ENCODE data around the gene IL22RA2.

Gene IL22RA2

DNA sequence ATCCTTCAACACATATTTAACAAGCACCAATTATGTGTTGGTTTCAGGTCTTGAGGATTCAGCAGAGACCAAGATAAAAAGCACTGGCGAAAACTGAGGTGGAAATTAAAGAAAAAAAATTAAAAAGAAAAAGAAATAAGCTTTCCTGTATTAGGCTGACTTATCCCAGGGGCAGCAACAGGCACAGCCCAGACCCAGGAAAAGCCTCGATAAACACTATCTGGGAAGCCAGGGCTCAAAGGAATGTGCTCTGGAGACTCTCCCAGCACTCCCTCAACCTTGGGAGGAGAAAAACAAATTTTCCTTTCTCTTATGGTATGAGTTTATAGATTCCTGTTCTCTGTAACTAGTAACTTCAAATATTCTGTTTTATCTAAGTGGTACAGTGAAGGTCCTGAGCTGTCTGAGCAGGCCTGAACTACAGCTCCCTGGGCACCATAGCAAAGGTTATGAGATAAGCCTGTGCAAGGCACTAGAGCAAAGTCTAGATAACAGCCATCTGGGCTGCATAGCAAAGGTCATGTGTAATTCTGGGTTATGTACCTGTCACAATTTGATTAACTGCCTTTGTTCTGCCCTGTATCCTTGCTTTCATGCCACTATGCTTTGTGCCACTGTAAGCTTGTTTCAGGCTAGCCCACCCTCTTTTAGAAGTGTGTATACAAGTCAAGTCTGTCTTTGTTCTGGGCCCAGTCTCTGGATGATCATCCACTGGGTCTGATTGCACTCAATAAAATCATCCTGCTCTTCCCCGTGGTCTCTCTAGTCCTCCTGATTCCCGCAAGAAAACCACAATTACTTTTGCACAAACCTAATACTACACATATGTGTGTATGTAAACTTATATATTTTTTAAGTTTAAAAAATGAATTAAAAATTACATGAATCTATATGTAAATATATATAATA is 54.0 kb downstream of the IL22RA2 start:
- Histone ChIP-seq H3K27ac (ENCODE audit: low read depth, low read length) (no peak overlapping the region), H4K91ac (ENCODE audit: low read depth, low read length) (no peak overlapping the region), H2BK120ac (ENCODE audit: insufficient read depth, low read length, poor library complexity) (no peak overlapping the region), H4K12ac (ENCODE audit: low read depth, low read length) (no peak overlapping the region), H2BK5ac (ENCODE audit: low read depth, low read length, poor library complexity) (no peak overlapping the region), H3K79me2 (ENCODE audit: control insufficient read depth, insufficient read depth, low read length, poor library complexity) (no peaks in the 10 kb centered on the region), H2BK12ac (ENCODE audit: low read length) (no peak overlapping the region), H3K4me3 (ENCODE audit: low read depth, low read length) (no peak overlapping the region), H2AFZ (ENCODE audit: insufficient read depth, low read length, poor library complexity) (no peak overlapping the region), H3K36me3 (ENCODE audit: control insufficient read depth in 1 of 2, insufficient read depth in 2 of 2, low read length in 2 of 2) (no peaks in the 10 kb centered on the region), H3K27me3 (ENCODE audit: insufficient read depth, low read length) (no peaks in the 10 kb centered on the region), H3K23ac (ENCODE audit: low read length) (no peak overlapping the region), H4K8ac (ENCODE audit: low read depth, low read length) (no peak overlapping the region), H3K4ac (ENCODE audit: low read depth, low read length) (no peak overlapping the region), H3K4me1 (ENCODE audit: control insufficient read depth in 1 of 2, insufficient read depth in 2 of 2, low read length in 2 of 2) (no peaks in the 10 kb centered on the region), H2AK5ac (ENCODE audit: low read length) (no peak overlapping the region), H3K79me1 (ENCODE audit: low read length) (no peaks in the 10 kb centered on the region), H3K18ac (ENCODE audit: low read length) (no peak overlapping the region), H3K9ac (ENCODE audit: low read length) (peak overlapping the region; percentile 52), H3K9me3 (ENCODE audit: insufficient read depth, low read depth, low read length) (peaks cover 8% of the 10 kb centered on the region), H3K14ac (ENCODE audit: low read length) (no peak overlapping the region), H3K4me2 (ENCODE audit: low read length) (no peak overlapping the region)
- no CpG with 5 or more reads among the region's 4 CpGs for WGBS (ENCODE audit: extremely low coverage, insufficient coverage, insufficient read length)
- peak; percentile 43 to 75 for DNase-seq

DNA sequence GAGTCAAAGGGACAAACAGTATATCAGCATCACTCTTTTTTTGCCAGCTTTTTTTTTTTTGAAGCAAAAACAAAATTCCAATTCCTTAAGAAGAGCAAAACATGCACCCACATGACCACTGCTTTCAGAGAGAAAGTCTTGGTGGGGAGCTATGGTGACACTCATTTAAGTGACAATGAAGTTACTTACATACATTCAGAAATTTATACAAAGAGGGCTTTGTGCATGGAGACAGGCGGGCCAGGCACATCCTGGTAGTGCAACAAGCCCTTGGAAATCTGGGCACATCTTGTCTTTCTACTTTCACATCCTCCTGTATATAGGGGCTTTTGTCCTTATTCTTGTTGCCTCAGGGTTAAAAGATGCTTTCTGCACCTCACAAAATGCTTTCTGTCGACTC is 55.9 kb downstream of the IL22RA2 start:
- Histone ChIP-seq H3K27me3 (ENCODE audit: insufficient read depth, low read length) (no peaks in the 10 kb centered on the region), H3K14ac (ENCODE audit: low read length) (no peak overlapping the region), H3K4me3 (ENCODE audit: low read depth, low read length) (no peak overlapping the region), H3K27ac (ENCODE audit: low read depth, low read length) (no peak overlapping the region), H3K23ac (ENCODE audit: low read length) (no peak overlapping the region), H3K4me1 (ENCODE audit: control insufficient read depth in 1 of 2, insufficient read depth in 2 of 2, low read length in 2 of 2) (no peaks in the 10 kb centered on the region), H3K36me3 (ENCODE audit: control insufficient read depth in 1 of 2, insufficient read depth in 2 of 2, low read length in 2 of 2) (no peaks in the 10 kb centered on the region), H3K9me3 (ENCODE audit: insufficient read depth, low read depth, low read length) (peaks cover 8% of the 10 kb centered on the region), H2AK5ac (ENCODE audit: low read length) (no peak overlapping the region), H3K4me2 (ENCODE audit: low read length) (no peak overlapping the region), H3K79me1 (ENCODE audit: low read length) (no peaks in the 10 kb centered on the region), H2AFZ (ENCODE audit: insufficient read depth, low read length, poor library complexity) (no peak overlapping the region), H3K4ac (ENCODE audit: low read depth, low read length) (no peak overlapping the region), H3K9ac (ENCODE audit: low read length) (no peak overlapping the region), H4K12ac (ENCODE audit: low read depth, low read length) (no peak overlapping the region), H2BK5ac (ENCODE audit: low read depth, low read length, poor library complexity) (no peak overlapping the region), H4K8ac (ENCODE audit: low read depth, low read length) (no peak overlapping the region), H2BK120ac (ENCODE audit: insufficient read depth, low read length, poor library complexity) (no peak overlapping the region), H3K79me2 (ENCODE audit: control insufficient read depth, insufficient read depth, low read length, poor library complexity) (no peaks in the 10 kb centered on the region), H4K91ac (ENCODE audit: low read depth, low read length) (no peak overlapping the region), H3K18ac (ENCODE audit: low read length) (no peak overlapping the region), H2BK12ac (ENCODE audit: low read length) (no peak overlapping the region)
- no CpG with 5 or more reads among the region's 2 CpGs for WGBS (ENCODE audit: extremely low coverage, insufficient coverage, insufficient read length)
- DNase-seq: no peak

DNA sequence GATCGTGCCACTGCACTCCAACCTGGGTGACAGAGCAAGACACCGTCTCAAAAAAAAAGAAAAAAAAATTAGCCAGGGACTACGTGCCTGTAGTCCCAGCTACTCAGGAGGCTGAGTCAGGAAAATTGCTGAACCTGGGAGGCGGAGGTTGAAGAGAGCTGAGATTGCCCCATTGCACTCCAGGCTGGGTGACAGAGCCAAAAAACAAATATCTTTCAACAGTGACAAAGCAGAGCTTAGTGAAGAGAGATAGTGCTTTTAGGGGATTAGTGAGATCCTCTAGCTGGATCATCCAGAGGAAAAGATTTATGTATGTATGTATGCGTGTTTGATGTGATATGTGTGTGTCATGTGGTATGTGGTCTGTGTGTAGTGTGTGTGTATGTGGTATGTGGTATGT is 56.6 kb downstream of the IL22RA2 start:
- H2AFZ ChIP-seq (ENCODE audit: insufficient read depth, low read length, poor library complexity): no peak overlapping the region
- no peak overlapping the region for H4K8ac ChIP-seq (ENCODE audit: low read depth, low read length)
- no peak overlapping the region for H2AK5ac ChIP-seq (ENCODE audit: low read length)
- no peaks in the 10 kb centered on the region for H3K27me3 ChIP-seq (ENCODE audit: insufficient read depth, low read length)
- H2BK120ac ChIP-seq (ENCODE audit: insufficient read depth, low read length, poor library complexity): no peak overlapping the region
- peaks cover 8% of the 10 kb centered on the region for H3K9me3 ChIP-seq (ENCODE audit: insufficient read depth, low read depth, low read length)
- no peak overlapping the region for H3K27ac ChIP-seq (ENCODE audit: low read depth, low read length)
- no peaks in the 10 kb centered on the region for H3K36me3 ChIP-seq (ENCODE audit: control insufficient read depth in 1 of 2, insufficient read depth in 2 of 2, low read length in 2 of 2)
- no peak overlapping the region for H4K91ac ChIP-seq (ENCODE audit: low read depth, low read length)
- no peak overlapping the region for H3K23ac ChIP-seq (ENCODE audit: low read length)
- H3K9ac ChIP-seq (ENCODE audit: low read length): no peak overlapping the region
- H3K14ac ChIP-seq (ENCODE audit: low read length): no peak overlapping the region
- no peak overlapping the region for H3K4me2 ChIP-seq (ENCODE audit: low read length)
- H3K4ac ChIP-seq (ENCODE audit: low read depth, low read length): no peak overlapping the region
- no peak overlapping the region for H4K12ac ChIP-seq (ENCODE audit: low read depth, low read length)
- no peaks in the 10 kb centered on the region for H3K4me1 ChIP-seq (ENCODE audit: control insufficient read depth in 1 of 2, insufficient read depth in 2 of 2, low read length in 2 of 2)
- H2BK5ac ChIP-seq (ENCODE audit: low read depth, low read length, poor library complexity): no peak overlapping the region
- 100% methylated on average over 1 of the region's 5 CpGs for WGBS (ENCODE audit: extremely low coverage, insufficient coverage, insufficient read length)
- no peak overlapping the region for H3K4me3 ChIP-seq (ENCODE audit: low read depth, low read length)
- no peaks in the 10 kb centered on the region for H3K79me1 ChIP-seq (ENCODE audit: low read length)
- no peaks in the 10 kb centered on the region for H3K79me2 ChIP-seq (ENCODE audit: control insufficient read depth, insufficient read depth, low read length, poor library complexity)
- no peak overlapping the region for H3K18ac ChIP-seq (ENCODE audit: low read length)
- peak; percentile 47 to 52 for DNase-seq
- H2BK12ac ChIP-seq (ENCODE audit: low read length): no peak overlapping the region

DNA sequence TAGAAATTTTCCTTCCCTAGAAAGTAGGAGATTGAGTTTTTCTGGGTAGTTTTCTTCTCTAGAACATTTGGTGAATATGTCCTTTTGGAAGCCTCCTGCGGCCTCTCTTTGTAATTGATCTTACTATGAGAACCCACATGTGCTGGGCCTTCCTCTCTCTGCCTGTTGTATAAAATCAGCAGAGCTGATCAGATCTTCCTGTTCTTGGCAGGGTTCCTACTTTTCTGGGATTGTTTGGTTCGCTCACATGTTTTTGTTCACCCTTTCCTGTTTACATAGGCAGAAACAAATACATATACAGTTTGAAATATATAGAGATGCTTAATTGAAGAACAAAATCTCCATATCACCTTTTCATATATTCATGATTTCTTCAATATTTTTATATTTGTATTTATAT is 57.8 kb downstream of the IL22RA2 start:
- Histone ChIP-seq H3K79me1 (ENCODE audit: low read length) (no peaks in the 10 kb centered on the region), H3K18ac (ENCODE audit: low read length) (no peak overlapping the region), H3K4me2 (ENCODE audit: low read length) (no peak overlapping the region), H3K27me3 (ENCODE audit: insufficient read depth, low read length) (no peaks in the 10 kb centered on the region), H2BK12ac (ENCODE audit: low read length) (no peak overlapping the region), H3K9ac (ENCODE audit: low read length) (no peak overlapping the region), H2BK5ac (ENCODE audit: low read depth, low read length, poor library complexity) (no peak overlapping the region), H3K23ac (ENCODE audit: low read length) (no peak overlapping the region), H2AK5ac (ENCODE audit: low read length) (no peak overlapping the region), H3K4ac (ENCODE audit: low read depth, low read length) (no peak overlapping the region), H2BK120ac (ENCODE audit: insufficient read depth, low read length, poor library complexity) (no peak overlapping the region), H3K14ac (ENCODE audit: low read length) (no peak overlapping the region), H2AFZ (ENCODE audit: insufficient read depth, low read length, poor library complexity) (no peak overlapping the region), H3K4me3 (ENCODE audit: low read depth, low read length) (no peak overlapping the region), H3K36me3 (ENCODE audit: control insufficient read depth in 1 of 2, insufficient read depth in 2 of 2, low read length in 2 of 2) (no peaks in the 10 kb centered on the region), H4K91ac (ENCODE audit: low read depth, low read length) (no peak overlapping the region), H3K4me1 (ENCODE audit: control insufficient read depth in 1 of 2, insufficient read depth in 2 of 2, low read length in 2 of 2) (no peaks in the 10 kb centered on the region), H4K12ac (ENCODE audit: low read depth, low read length) (no peak overlapping the region), H3K27ac (ENCODE audit: low read depth, low read length) (no peak overlapping the region), H4K8ac (ENCODE audit: low read depth, low read length) (no peak overlapping the region), H3K79me2 (ENCODE audit: control insufficient read depth, insufficient read depth, low read length, poor library complexity) (no peaks in the 10 kb centered on the region), H3K9me3 (ENCODE audit: insufficient read depth, low read depth, low read length) (peaks cover 8% of the 10 kb centered on the region)
- no CpG with 5 or more reads among the region's 2 CpGs for WGBS (ENCODE audit: extremely low coverage, insufficient coverage, insufficient read length)
- no peak for DNase-seq

Data from trophoblast cell (in vitro differentiated cells and primary cell).